Prostate gland (tissue), 2 donors: ENCODE results near the gene OCIAD2. TPM values are rescaled to one million over a fixed set of nuclear protein-coding genes. Genes with fewer than 3 reads are reported as not detected.
"Not testable (repeated sequence)": the region's sequence is repeated elsewhere in the genome, so short reads cannot be mapped to it uniquely, and the experiment has no call there.

Experiments used
- DNase-seq: peaks from one replicate; pipeline ENCODE4 v3.0.0-alpha.2; 2019; ENCODE audit warnings: low spot score
- H3K27ac ChIP-seq, 2 donors: fragments of 200-600 bp; sonication (generic); 2 replicates each; pipeline ENCODE4 v1.5.1; 2017 to 2019
- H3K27me3 ChIP-seq: fragments of 200-600 bp; sonication (generic); replicated peaks from 2 replicates; pipeline ENCODE4 v1.5.1; 2019; ENCODE audit not compliant: insufficient read depth
- H3K36me3 ChIP-seq, 2 donors: fragments of 200-600 bp; sonication (generic); 1 replicate in 1 of 2; 2 replicates in 1 of 2; pipeline versions ENCODE4 v1.5.1 to v1.8.1; 2017 to 2019
- H3K4me1 ChIP-seq: fragments of 200-600 bp; sonication (generic); replicated peaks from 2 replicates; pipeline ENCODE4 v1.5.1; 2019
- H3K4me3 ChIP-seq, 2 donors: fragments of 200-600 bp; sonication (generic); 2 replicates each; pipeline ENCODE4 v1.5.1; 2017 to 2019
- H3K9me3 ChIP-seq: fragments of 200-600 bp; sonication (generic); 2 replicates; pipeline ENCODE4 v1.5.1; 2017
- CTCF ChIP-seq, 4 experiments: fragments of 200-600 bp in 2 of 4; fragments of 450-650 bp in 2 of 4; sonication (generic) in 2 of 4; IDR thresholded peaks; 1 replicate in 3 of 4; 2 replicates in 1 of 4; pipeline ENCODE4 v1.5.1; 2016 to 2019; ENCODE audit warnings: antibody characterized with exemption in 4 of 4, mild to moderate bottlenecking in 2 of 4, moderate library complexity in 2 of 4
- POLR2A ChIP-seq: fragments of 450-650 bp; IDR thresholded peaks from one replicate; pipeline ENCODE4 v1.6.1; 2016; ENCODE audit warnings: antibody characterized with exemption, mild to moderate bottlenecking
- POLR2AphosphoS5 ChIP-seq: sonication (generic); formaldehyde crosslinking; IDR thresholded peaks from one replicate; pipeline ENCODE4 v1.6.1; 2017; ENCODE audit warnings: antibody characterized with exemption
- WGBS: methylation state at CpG from one replicate; pipeline ENCODE4 v1.1.5; 2018; 5-methylcytosine and 5-hydroxymethylcytosine counted together
- intact Hi-C: fragments of 100-400 bp; cut with DNase I; formaldehyde crosslinking; loops from one replicate; pipeline ENCODE4 v1.14.2; 2022
- total RNA-seq, 2 donors: library from RNA; depleted of rRNA; stranded (reverse); fragments of >200 nt; gene quantifications; one replicate each; pipeline ENCODE4 v1.1.0, GENCODE V29; 2016

OCIAD2 gene
- total RNA-seq, 2 donors from 2014 or later, result 12.5 to 55.5 TPM

GRCh38 chr4:48924416-48924815 is 17.8 kb upstream of the OCIAD2 start:
- 92% methylated on average over 4 of the region's 4 CpGs for WGBS

GRCh38 chr4:48923065-48923464 is 16.5 kb upstream of the OCIAD2 start:
- H3K9me3 ChIP-seq, H3K4me3 ChIP-seq, H3K27me3 ChIP-seq, H3K27ac ChIP-seq, DNase-seq, H3K36me3 ChIP-seq, H3K4me1 ChIP-seq, intact Hi-C loops: not testable (repeated sequence)
- 66% methylated on average over 7 of the region's 7 CpGs for WGBS

More at GRCh38 chr4:48924416-48924815, 17.8 kb upstream of the OCIAD2 start:
- Histone ChIP-seq H3K27me3 (no peaks in the 10 kb centered on the region), H3K9me3 (no peaks in the 10 kb centered on the region), H3K4me1 (no peaks in the 10 kb centered on the region), H3K27ac (no peak overlapping the region), H3K36me3 (no peaks in the 10 kb centered on the region), H3K4me3 (no peak overlapping the region)
- intact Hi-C loops, result no loop called here
- no peak for TF ChIP-seq CTCF (IDR thresholded peaks at IDR 0.05)
- no peak for TF ChIP-seq POLR2A
- no peak for TF ChIP-seq POLR2AphosphoS5
- no peak for DNase-seq

GRCh38 chr4:48914311-48914710 is 7.7 kb upstream of the OCIAD2 start:
- H3K27me3 ChIP-seq, result no peaks in the 10 kb centered on the region
- H3K4me3 ChIP-seq, result no peak overlapping the region
- no peak for TF ChIP-seq POLR2AphosphoS5
- TF ChIP-seq POLR2A, result no peak
- no peak for TF ChIP-seq CTCF (IDR thresholded peaks at IDR 0.05)
- H3K27ac ChIP-seq, result no peak overlapping the region
- H3K4me1 ChIP-seq, result no peaks in the 10 kb centered on the region
- 87% methylated on average over 3 of the region's 3 CpGs for WGBS
- H3K9me3 ChIP-seq, result no peaks in the 10 kb centered on the region
- intact Hi-C loops, result no loop called here
- no peak for DNase-seq
- no peaks in the 10 kb centered on the region for H3K36me3 ChIP-seq

- no peaks in the 10 kb centered on the region for H3K9me3 ChIP-seq
- TF ChIP-seq POLR2AphosphoS5 (no peak), POLR2A (no peak), CTCF (IDR thresholded peaks at IDR 0.05) (no peak)
- WGBS, result 76% methylated on average over 6 of the region's 6 CpGs
- no peaks in the 10 kb centered on the region for H3K27me3 ChIP-seq
- H3K4me1 ChIP-seq, result no peaks in the 10 kb centered on the region
- intact Hi-C loops, result no loop called here
- no peak for DNase-seq
- H3K27ac ChIP-seq, result no peak overlapping the region
- no peak overlapping the region for H3K4me3 ChIP-seq
- no peaks in the 10 kb centered on the region for H3K36me3 ChIP-seq
These were observed 6.8 kb upstream of the OCIAD2 start for GRCh38 chr4:48913346-48913745.

- Histone ChIP-seq H3K27me3 (no peaks in the 10 kb centered on the region), H3K9me3 (no peaks in the 10 kb centered on the region), H3K36me3 (no peaks in the 10 kb centered on the region), H3K4me1 (no peaks in the 10 kb centered on the region), H3K27ac (no peak overlapping the region), H3K4me3 (no peak overlapping the region)
- TF ChIP-seq POLR2A (no peak), POLR2AphosphoS5 (no peak), CTCF (IDR thresholded peaks at IDR 0.05) (no peak)
- DNase-seq, result no peak
- WGBS, result 86% methylated on average over 2 of the region's 2 CpGs
- intact Hi-C loops, result no loop called here
These were observed 5.8 kb upstream of the OCIAD2 start for GRCh38 chr4:48912349-48912748.
